Hippocampal formation (tissue), 2 donors: ENCODE results near the gene GDPD5.

Experiments
- DNase-seq, 2 donors: peaks; one replicate each; lab custom pipeline; 2025; lab: John Stamatoyannopoulos, UW

Gene GDPD5

GRCh38 chr11:75449271-75449670 is 76.5 kb downstream of the GDPD5 start:
- DNase-seq, result no peak

GRCh38 chr11:75447415-75447814 is 78.3 kb downstream of the GDPD5 start:
- no peak for DNase-seq

DNA sequence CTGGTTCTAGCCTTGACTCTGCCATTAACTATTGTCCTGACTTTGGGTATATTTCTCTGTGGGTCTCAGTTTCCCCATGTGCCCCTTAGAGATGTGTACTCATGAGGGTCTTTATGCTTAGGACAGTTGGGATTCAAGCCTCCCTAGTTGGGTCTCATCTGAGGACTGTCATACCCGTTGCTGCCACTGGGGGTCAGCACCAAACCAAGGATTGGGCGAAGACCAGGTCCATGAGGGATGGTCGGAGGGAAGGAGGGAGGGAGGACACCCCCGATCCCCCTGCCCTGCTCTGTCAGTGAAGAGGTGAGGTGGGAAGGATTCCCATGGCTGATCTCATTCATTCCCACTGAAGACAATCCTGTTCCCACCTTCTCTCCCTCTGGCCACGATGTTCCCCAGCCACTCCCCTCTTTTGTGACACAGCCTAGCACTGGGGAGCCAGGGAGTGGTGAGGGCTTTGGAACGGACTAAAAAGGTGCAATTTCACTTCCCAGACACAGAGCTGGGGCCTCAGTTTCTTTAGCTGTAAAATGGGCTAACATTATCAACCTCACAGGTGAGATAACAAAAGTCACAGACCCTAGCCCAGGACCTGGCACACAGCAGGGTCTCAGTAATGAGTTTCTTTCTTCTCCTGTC is 80.3 kb downstream of the GDPD5 start:
- peak in 1 of 2 donors; percentile 39 for DNase-seq

DNA sequence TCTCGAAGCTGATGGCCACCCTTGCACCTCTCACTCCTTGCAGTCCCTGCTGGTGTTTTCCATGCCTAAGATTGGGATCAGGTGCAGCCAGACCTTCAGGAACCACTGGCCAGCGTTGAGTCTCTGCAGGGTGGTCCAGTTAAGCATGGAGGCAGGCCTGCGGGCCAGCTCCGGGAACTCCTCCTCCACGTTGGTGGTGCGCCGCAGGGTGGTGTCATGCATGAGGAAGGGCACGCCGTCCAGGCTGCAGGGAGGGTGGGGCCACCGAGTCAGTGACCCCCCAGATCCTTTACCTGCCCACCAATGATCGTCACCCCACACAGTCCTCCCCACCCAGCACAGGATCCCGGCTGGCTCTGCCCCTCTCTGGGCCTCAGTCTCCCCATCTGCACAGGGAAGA is 82.7 kb downstream of the GDPD5 start:
- no peak for DNase-seq

- no peak for DNase-seq
These were observed 83.4 kb downstream of the GDPD5 start for GRCh38 chr11:75442161-75442885.

DNA sequence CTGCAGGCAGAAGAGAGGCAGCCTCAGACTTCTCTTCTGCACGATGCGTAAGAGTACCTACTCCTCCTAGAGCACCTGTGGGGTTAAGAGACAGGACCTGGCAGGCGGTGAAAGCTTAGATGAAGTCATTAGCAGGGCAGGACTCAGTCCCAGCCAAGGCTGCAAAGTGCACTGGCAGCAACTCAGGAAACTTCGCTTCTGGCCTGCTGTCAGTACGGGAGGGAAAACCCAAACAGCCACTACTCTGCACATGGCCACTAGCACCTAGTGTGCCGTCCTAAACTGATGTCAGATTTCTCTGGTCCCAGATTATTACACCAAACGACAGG is 84.0 kb downstream of the GDPD5 start:
- DNase-seq, result no peak

DNA sequence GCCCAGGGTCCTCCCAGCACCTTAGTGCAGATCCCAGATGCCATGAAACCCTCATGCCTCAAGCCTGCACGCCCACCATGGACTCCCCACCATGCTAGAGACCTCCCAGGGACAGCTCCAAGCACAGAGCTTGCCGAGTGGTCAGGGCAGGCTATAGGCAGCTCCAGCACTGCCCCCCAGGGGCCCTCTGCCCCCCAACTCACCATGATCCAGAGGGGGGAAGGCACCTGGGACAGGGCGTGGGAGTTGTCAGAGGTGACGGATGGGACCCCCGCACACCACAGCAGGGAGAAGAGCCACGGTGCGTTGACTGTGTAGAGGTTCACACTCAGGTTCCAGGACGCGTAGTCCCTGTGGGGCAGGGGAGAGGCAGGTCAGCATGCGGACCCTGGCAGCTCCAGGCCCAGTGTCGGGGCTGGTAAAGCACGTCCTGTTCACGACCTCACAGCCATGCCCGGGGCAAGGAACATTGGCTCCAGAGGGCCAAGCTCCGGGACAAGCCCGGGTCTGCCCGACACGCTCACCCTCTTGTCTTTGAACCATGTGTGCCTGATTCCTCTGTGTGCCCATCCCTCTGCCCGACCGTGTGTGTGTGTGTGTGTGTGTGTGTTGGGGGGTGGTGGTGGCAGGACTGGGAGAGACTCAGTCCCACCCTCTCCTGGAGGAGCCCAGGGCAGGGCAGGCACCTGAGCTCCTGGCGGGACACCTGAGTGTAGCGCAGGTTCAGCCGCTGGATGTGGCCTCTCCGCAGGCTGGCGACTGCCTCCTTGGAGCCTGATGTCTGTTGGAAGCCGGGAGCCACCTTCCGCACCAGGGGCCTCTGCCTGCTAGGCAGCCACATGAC is 84.6 kb downstream of the GDPD5 start:
- DNase-seq, result no peak

DNA sequence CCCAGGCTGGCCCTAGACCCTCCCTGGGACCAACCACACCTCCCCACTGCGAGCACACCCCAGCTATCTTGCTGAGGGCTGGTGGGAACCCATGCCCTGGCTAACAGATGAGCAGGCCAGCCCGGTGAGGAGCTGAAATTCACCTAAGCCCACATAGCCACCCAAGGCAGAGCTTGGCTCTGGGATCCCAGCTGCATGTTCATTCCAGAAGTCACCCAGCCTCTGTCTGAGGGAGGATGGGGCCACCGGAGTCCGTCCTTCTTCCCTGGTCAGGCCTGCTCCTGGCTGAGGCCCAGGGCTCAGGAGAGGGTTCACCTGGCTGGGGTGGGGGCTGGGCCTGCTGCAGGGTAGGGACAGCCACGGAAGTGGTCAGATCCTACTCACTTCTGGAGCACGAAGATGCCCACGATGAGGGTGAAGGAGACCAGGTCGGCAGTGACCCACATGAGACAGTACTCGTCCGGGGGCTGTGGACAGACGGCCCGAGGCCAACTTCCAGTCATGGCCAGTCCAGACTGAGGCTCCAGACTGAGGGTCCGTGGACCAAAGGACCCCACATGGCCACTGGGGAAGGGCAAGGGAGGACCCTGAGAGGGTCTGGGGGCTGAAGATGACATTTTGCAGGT is 86.1 kb downstream of the GDPD5 start:
- no peak for DNase-seq

GRCh38 chr11:75439026-75439425 is 86.7 kb downstream of the GDPD5 start:
- DNase-seq, result no peak

- DNase-seq, result no peak
These were observed 87.6 kb downstream of the GDPD5 start for GRCh38 chr11:75437966-75438659.

DNA sequence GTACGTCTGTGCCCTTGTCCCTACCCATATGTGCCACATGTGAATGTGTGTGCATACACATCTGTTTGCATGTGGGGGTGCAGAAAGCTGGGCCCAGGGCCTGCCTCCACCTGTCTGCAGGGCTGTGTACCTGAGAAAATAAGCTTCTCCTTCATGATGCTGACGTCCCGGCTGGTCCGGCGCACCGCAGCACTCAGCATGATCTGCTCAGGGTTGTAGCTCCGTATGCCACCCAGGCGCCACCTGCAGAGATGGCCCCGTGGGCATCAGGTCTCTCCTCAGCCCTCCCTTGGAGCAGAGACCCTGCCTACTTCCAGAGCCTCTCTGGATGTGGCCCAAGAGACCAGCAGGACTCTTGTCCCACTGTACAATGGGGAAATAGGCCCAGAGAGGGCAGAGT is 88.9 kb downstream of the GDPD5 start:
- DNase-seq, result no peak

- no peak for DNase-seq
These were observed 90.2 kb downstream of the GDPD5 start for GRCh38 chr11:75435571-75435925.

DNA sequence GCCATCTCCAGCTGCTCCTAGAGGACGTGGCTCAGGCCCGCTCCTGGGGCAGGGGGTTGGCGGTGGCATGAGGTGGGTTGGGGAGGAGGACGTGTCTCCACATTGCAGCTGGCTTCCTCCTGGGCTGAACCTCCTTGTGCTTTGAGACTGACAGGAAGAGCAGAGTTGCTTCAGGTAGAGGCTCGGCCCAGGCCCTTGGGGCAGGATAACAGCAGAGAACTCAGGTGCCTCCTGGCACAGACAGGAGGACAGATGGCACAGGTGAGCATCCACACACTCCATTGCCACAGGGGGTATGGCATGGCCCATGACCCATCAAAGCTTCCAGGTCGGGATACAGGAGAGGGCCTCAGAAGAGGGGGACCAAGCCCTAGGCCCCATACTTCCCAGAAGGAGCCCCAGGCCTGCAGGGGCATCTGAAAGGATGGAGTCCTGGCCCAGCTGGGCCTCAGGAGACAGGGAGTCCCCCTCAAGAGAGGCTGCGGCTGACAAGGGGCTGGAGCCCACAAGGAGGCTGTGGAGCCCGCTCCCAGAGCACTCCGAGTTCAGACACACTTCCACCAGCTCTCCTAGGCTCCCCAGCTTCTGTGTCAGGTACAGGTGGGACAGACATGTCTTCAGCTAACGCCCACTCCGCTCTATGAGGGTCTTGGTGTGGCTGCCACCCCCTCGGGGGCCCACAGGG is 90.7 kb downstream of the GDPD5 start:
- no peak for DNase-seq

GRCh38 chr11:75434051-75434450 is 91.7 kb downstream of the GDPD5 start:
- no peak for DNase-seq

DNA sequence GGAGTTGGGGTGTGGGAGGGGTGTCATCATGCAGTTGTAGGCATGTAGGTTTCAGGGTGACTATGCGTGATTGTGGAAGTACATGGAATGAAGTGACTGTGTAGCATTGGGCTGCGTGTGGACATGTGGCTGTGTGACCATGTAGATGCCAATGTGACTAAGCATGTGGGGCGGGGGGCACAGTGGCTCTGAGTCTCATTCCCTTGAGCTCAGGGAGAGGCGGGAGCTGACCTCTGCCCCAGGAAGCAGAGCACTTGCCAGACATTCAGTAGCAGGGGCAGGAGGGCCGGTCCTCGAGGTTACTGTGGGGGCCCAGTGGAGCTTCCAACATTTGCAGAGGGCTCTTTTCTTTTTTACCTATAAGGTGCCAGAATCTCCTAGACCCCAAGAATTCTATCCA is 92.3 kb downstream of the GDPD5 start:
- DNase-seq, result no peak

DNA sequence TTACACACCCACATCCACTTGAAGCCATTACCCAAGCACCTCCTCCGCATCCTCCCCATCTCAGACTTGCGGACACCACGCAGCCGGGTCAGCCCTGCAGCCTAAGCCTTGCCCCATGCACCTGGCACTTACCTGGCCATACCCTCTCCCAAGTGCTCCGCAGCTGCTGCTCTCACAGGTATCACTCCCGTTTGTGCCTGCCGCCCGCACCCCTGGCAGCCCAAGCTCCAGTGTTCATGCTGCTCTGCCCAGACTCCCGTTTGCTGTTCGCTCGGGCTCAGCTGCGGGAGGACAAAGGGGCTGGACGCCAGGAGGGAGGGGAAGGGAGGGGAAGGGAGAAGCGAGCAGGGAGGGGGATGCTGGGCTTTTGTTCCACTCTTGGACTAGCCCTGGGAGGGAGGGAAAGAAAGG is 92.8 kb downstream of the GDPD5 start, which contains the start of gene KLHL35:
Gene KLHL35 (minus strand): TSS at position 293 of the 411 bp plus-strand sequence. CDS start 2,574 bp downstream, outside the sequence.
- peak in 1 of 2 donors; percentile 29 for DNase-seq

DNA sequence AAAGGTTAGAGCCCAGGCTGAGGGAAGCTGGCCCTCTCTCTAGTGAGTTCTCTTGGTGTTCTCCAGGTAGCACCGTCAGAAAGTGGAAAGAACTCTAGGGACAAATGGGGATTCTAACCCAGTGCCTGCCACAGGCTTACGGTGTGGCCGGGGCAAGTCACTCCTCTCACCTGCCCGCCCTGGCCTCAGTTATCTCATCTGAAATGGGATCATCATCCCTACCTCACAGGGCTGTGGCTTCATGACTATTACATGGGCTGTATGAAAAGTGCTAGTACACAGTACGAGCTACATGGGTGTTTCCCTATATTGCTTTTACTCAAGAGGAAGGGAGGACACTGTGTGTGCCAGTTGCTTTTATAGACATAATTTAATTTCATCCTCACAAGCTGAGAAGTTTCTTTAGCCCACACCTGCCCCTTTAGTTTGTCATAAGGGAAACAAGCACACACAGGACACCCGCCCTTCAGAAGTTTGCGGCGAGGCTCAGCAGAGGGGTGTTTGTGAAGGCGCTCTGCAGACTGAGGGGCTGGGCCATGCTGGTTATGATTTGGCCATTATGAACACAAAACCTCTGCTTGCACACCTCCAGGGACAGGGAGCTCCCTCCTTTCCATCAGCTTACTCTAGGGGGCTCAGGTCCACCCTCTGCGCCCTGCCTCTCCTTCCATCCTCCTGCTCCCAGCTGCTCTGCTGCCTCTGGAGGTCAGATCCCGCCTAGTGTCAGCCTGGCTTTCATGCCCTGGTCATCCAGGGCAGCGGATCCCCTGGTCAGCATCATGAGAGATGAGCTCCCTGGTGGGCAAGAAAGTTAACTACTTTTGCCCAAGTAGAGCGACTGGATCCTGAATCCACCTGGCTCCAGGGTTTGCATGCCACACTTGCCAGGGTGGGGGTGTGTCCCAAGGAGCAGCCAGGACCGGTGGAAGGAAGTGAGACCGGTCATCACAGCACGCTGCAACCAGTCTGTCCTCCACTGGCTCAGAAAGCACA is 93.9 kb downstream of the GDPD5 start:
- DNase-seq, result no peak

DNA sequence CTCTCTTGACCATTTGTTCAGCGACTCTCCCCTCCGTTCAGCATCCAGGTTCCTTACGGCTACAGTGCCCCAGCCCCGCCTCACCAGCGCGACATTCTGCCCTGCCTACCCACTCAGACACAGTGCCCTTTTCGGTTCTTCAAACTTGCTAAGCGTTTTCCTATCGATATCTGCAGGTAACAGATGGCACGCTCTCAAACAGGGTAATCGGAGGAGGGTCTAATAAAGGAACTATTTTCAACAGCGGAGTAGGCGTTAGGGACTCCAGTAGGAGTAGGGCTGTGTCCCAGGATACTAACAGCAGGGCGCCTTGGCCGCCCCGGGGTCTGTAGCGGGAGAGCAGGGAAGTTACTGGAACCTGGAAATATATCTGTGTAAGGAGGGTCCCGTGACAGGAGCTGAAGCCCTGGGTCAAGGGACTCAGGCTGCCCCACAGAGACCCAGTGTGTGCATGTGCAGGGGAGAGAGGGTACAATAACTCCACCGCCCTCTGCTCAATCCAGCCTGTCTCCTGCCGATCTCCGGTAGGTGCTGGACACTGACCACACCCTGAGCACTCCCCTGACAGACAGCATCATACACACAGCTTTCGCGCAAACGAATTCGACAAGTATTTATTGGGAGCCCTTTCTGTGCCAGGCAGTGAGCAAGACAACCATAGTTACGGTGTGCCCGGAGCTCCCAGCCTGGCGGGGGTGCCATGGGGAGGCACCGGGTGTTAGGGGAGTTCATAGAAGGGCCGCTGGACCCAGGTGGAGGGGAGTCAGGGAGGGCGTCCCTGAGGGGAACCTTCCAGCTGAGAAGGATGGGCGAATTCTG is 94.8 kb downstream of the GDPD5 start:
- no peak for DNase-seq
